Smooth muscle cell (in vitro differentiated cells): ENCODE results near the gene KRTAP2-2. TPM values are rescaled to one million over a fixed set of nuclear protein-coding genes. Genes with fewer than 3 reads are reported as not detected.

Experiments
- DNase-seq: peaks from one replicate; lab custom pipeline; 2025; ENCODE audit not compliant: unreplicated experiment; lab: John Stamatoyannopoulos, UW
- H2AFZ ChIP-seq: fragments of 200-600 bp; sonication (generic); 2 replicates; pipeline ENCODE4 v1.6.0; 2016; ENCODE audit warnings: antibody characterized with exemption, low read depth, mild to moderate bottlenecking
- H3F3A ChIP-seq: fragments of 200-600 bp; sonication (generic); 2 replicates; pipeline ENCODE4 v1.6.0; 2017; ENCODE audit warnings: antibody characterized with exemption, low read depth
- H3K27ac ChIP-seq: fragments of 200-600 bp; sonication (generic); 2 replicates; pipeline ENCODE4 v1.5.1; 2016; ENCODE audit warnings: low read depth, mild to moderate bottlenecking
- H3K27me3 ChIP-seq: fragments of 200-600 bp; sonication (generic); 2 replicates; pipeline ENCODE4 v1.6.1; 2016; ENCODE audit warnings: low read depth, mild to moderate bottlenecking
- H3K36me3 ChIP-seq: fragments of 200-600 bp; sonication (generic); 2 replicates; pipeline ENCODE4 v1.5.1; 2016; ENCODE audit warnings: low read depth
- H3K4me1 ChIP-seq: fragments of 200-600 bp; sonication (generic); 2 replicates; pipeline ENCODE4 v1.5.1; 2016; ENCODE audit warnings: low read depth
- H3K4me2 ChIP-seq: fragments of 200-600 bp; sonication (generic); 2 replicates; pipeline ENCODE4 v1.6.0; 2016; ENCODE audit warnings: mild to moderate bottlenecking
- H3K4me3 ChIP-seq: fragments of 200-600 bp; sonication (generic); 2 replicates; pipeline ENCODE4 v1.5.1; 2016; ENCODE audit warnings: mild to moderate bottlenecking
- H3K79me2 ChIP-seq: fragments of 200-600 bp; sonication (generic); 2 replicates; pipeline ENCODE4 v1.6.0; 2016; ENCODE audit warnings: low read depth, mild to moderate bottlenecking
- H3K9ac ChIP-seq: fragments of 200-600 bp; sonication (generic); 2 replicates; pipeline ENCODE4 v1.6.0; 2016; ENCODE audit warnings: low read depth
- H3K9me3 ChIP-seq: fragments of 200-600 bp; sonication (generic); replicated peaks from 2 replicates; pipeline ENCODE4 v1.5.1; 2016; ENCODE audit warnings: low read depth
- H4K20me1 ChIP-seq: fragments of 200-600 bp; sonication (generic); 2 replicates; pipeline ENCODE4 v1.6.0; 2016; ENCODE audit warnings: low read depth
- WGBS: methylation state at CpG from one replicate; pipeline ENCODE4 v1.1.7; 2016; ENCODE audit warnings: low lambda C conversion rate; 5-methylcytosine and 5-hydroxymethylcytosine counted together
- polyA plus RNA-seq: library from polyadenylated mRNA; unstranded; fragments of >200 nt; fragmentation: Nextera tagmentation; extraction: Ambion mirVana; gene quantifications from 2 replicates; pipeline ENCODE4 v1.2.1, GENCODE V29; 2016
- small RNA-seq: library from RNA; depleted of rRNA; stranded (forward); fragments of <200 nt; gene quantifications from one replicate; pipeline ENCODE3, GENCODE V24; 2014
- total RNA-seq: library from RNA; depleted of rRNA; stranded (reverse); fragments of >200 nt; gene quantifications from 2 replicates; pipeline ENCODE4 v1.2.3, GENCODE V29; 2014
- TF ChIP-seq, protein P1 (sequence below): fragments of 200-600 bp; sonication (generic); IDR thresholded peaks from 2 replicates; pipeline ENCODE4 v1.5.1; 2017; ENCODE audit warnings: borderline replicate concordance, mild to moderate bottlenecking, antibody characterized with exemption; ENCODE audit not compliant: insufficient read depth, poor library complexity, severe bottlenecking

Gene KRTAP2-2
- total and polyA plus RNA-seq, 2 experiments from 2014 or later: not detected

DNA sequence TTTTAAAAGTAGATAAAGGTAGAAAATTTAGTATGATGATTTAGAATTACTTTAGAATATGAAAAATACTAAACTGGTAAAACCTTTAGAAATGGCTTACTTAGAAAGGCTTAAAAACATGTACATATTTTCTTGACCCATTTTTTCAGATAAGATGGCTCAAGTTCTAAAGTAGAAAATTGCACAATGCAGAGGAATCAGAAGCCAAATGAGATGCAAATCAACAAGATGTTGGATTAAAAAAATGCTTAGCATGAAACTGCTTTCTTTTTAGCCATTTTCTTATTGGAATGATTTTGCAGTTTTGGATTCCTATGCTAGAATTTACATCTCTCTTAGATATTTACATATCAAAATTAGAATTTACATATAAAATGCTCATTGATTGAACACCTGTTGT, 44.6 kb downstream of the KRTAP2-2 start:
- no peaks in the 10 kb centered on the region for H3K9me3 ChIP-seq
- no peaks in the 10 kb centered on the region for H4K20me1 ChIP-seq
- peaks cover 5% of the 10 kb centered on the region for H3K4me1 ChIP-seq
- no peaks in the 10 kb centered on the region for H3K36me3 ChIP-seq
- no peak overlapping the region for H3K4me2 ChIP-seq
- TF ChIP-seq, protein P1, sequence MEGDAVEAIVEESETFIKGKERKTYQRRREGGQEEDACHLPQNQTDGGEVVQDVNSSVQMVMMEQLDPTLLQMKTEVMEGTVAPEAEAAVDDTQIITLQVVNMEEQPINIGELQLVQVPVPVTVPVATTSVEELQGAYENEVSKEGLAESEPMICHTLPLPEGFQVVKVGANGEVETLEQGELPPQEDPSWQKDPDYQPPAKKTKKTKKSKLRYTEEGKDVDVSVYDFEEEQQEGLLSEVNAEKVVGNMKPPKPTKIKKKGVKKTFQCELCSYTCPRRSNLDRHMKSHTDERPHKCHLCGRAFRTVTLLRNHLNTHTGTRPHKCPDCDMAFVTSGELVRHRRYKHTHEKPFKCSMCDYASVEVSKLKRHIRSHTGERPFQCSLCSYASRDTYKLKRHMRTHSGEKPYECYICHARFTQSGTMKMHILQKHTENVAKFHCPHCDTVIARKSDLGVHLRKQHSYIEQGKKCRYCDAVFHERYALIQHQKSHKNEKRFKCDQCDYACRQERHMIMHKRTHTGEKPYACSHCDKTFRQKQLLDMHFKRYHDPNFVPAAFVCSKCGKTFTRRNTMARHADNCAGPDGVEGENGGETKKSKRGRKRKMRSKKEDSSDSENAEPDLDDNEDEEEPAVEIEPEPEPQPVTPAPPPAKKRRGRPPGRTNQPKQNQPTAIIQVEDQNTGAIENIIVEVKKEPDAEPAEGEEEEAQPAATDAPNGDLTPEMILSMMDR: no peak
- no peak overlapping the region for H3K9ac ChIP-seq
- DNase-seq: no peak
- H3K79me2 ChIP-seq: no peaks in the 10 kb centered on the region
- no peak overlapping the region for H3K4me3 ChIP-seq
- H3F3A ChIP-seq: no peaks in the 10 kb centered on the region
- H3K27ac ChIP-seq: no peak overlapping the region
- H2AFZ ChIP-seq: no peak overlapping the region
- H3K27me3 ChIP-seq: no peaks in the 10 kb centered on the region

DNA sequence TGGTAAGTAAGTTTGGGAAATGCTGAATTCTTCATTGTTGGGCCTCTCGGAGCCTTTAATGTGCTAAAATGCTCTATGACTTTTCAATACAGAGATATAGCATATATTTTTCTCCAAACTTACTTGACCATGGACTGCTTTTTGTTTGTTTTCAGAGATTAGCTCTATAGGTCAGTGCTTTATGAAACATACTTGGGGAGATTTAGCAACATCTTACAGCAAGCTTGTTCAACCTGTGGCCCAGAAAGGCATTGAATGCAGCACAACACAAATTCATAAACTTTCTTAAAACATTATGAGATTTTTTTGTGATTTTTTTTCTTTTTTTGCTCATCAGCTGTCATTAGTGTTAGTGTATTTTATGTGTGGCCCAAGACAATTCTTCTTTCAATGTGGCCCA, 45.1 kb downstream of the KRTAP2-2 start:
- 84% methylated on average over 1 of the region's 1 CpG for WGBS
- Histone ChIP-seq H3K27me3 (no peaks in the 10 kb centered on the region), H4K20me1 (no peaks in the 10 kb centered on the region), H3K4me3 (no peak overlapping the region), H3K27ac (no peak overlapping the region), H3K4me1 (peaks cover 5% of the 10 kb centered on the region), H3K9me3 (no peaks in the 10 kb centered on the region), H3F3A (no peaks in the 10 kb centered on the region), H2AFZ (no peak overlapping the region), H3K79me2 (no peaks in the 10 kb centered on the region), H3K4me2 (no peak overlapping the region), H3K9ac (no peak overlapping the region), H3K36me3 (no peaks in the 10 kb centered on the region)
- TF ChIP-seq, protein P1: no peak
- DNase-seq: no peak

DNA sequence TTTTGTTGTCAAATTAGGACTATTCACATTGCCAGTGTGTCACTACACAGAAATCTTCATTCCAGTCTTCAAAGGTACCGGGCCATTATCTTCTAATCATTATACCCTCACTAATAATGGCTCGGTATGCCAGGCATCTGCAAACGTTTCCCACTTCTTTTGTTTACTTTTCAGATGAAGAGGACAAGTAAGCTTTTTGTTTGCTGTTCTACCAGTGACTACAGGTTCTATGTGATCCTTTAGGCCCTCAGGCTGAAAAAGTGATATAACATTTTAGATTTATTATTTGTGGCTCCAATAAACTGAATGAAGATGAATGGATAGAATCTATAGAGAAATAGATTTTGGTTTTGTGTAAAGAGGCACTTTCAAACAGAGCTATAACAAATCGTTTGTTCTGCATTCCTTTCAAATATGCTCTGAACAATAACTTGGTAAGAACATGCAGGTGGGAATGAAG, 45.7 kb downstream of the KRTAP2-2 start:
- DNase-seq: no peak
- Histone ChIP-seq H3K9me3 (no peaks in the 10 kb centered on the region), H3K4me3 (no peak overlapping the region), H3K36me3 (no peaks in the 10 kb centered on the region), H3K9ac (no peak overlapping the region), H3K4me1 (peaks cover 5% of the 10 kb centered on the region), H3K27ac (no peak overlapping the region), H4K20me1 (no peaks in the 10 kb centered on the region), H3K27me3 (peaks cover 2% of the 10 kb centered on the region), H3K79me2 (no peaks in the 10 kb centered on the region), H3F3A (no peaks in the 10 kb centered on the region), H3K4me2 (no peak overlapping the region), H2AFZ (no peak overlapping the region)
- 37% methylated on average over 4 of the region's 4 CpGs for WGBS
- TF ChIP-seq, protein P1: no peak

DNA sequence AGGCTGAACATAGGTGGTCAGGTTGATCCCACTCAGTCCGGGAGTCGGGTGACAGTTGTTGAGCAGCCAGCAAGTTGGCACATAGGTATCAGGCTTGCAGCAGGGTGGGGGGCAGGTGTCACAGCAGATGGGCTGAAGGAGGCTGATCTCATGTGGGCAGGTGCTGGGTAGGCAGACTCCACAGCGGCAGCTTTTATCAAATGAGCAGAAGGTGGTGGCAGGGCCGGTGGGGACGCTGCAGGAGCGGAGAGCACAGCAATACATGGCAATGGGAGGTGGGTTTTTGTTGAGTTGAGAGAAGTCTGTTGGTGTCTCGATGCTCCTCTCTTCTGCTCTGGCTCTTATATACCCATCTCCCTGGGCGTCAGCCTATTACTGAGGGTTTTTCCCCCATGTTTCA, 46.2 kb downstream of the KRTAP2-2 start, which contains the start of gene KRTAP3-1:
Gene KRTAP3-1, minus strand, starts transcription at position 318 of the 400 bp plus-strand sequence. Its CDS starts 54 bp downstream, at position 264.
- H3K4me1 ChIP-seq: peaks cover 5% of the 10 kb centered on the region
- H2AFZ ChIP-seq: no peak within 1 kb of the TSS
- DNase-seq: no peak
- no peaks in the 10 kb centered on the region for H3K79me2 ChIP-seq
- H3K9ac ChIP-seq: no peak within 1 kb of the TSS
- no peaks in the 10 kb centered on the region for H3F3A ChIP-seq
- no peaks in the 10 kb centered on the region for H3K9me3 ChIP-seq
- no peaks in the 10 kb centered on the region for H4K20me1 ChIP-seq
- no peaks in the 10 kb centered on the region for H3K36me3 ChIP-seq
- 78% methylated on average over 8 of the region's 8 CpGs for WGBS
- H3K4me3 ChIP-seq: no peak within 1 kb of the TSS
- H3K27ac ChIP-seq: no peak within 1 kb of the TSS
- no peak within 1 kb of the TSS for H3K4me2 ChIP-seq
- TF ChIP-seq, protein P1: no peak
- peaks cover 4% of the 10 kb centered on the region for H3K27me3 ChIP-seq

Small RNAs within 50 kb of the gene (small RNA-seq; reads per million reads assigned to genes)
- not detected for gene KRTAP3-4P

Other genes starting within 250 kb of the KRTAP2-2 start
Only the 30 nearest of the 37 such genes appear.
- gene KRT20, start 170.0 kb downstream of the KRTAP2-2 start, total RNA-seq: not detected in 2 replicates
- not detected in 2 replicates for gene KRT20, start 170.0 kb downstream of the KRTAP2-2 start, polyA plus RNA-seq
- gene KRT23, start 117.6 kb downstream of the KRTAP2-2 start, total RNA-seq: 39.7 and 46.3 TPM in 2 replicates
- 4.5 and 14.4 TPM in 2 replicates for gene KRT23, start 117.6 kb downstream of the KRTAP2-2 start, polyA plus RNA-seq
- not detected in 2 replicates for gene KRT39, start 88.3 kb downstream of the KRTAP2-2 start, total RNA-seq
- not detected in 2 replicates for gene KRT39, start 88.3 kb downstream of the KRTAP2-2 start, polyA plus RNA-seq
- not detected in 2 replicates for gene KRT40, start 70.9 kb downstream of the KRTAP2-2 start, total RNA-seq
- not detected in 2 replicates for gene KRT40, start 70.9 kb downstream of the KRTAP2-2 start, polyA plus RNA-seq
- not detected in 2 replicates for gene KRTAP3-3, start 61.1 kb downstream of the KRTAP2-2 start, total RNA-seq
- gene KRTAP3-3, start 61.1 kb downstream of the KRTAP2-2 start, polyA plus RNA-seq: not detected in 2 replicates
- not detected in 2 replicates for gene KRTAP3-2, start 55.3 kb downstream of the KRTAP2-2 start, total RNA-seq
- gene KRTAP3-2, start 55.3 kb downstream of the KRTAP2-2 start, polyA plus RNA-seq: not detected in 2 replicates
- gene KRTAP3-1, start 46.1 kb downstream of the KRTAP2-2 start, total RNA-seq: 0.49 and 1.5 TPM in 2 replicates
- gene KRTAP3-1, start 46.1 kb downstream of the KRTAP2-2 start, polyA plus RNA-seq: 0.29 and 1.8 TPM in 2 replicates
- gene KRTAP1-5, start 28.0 kb downstream of the KRTAP2-2 start, total RNA-seq: 3.0 TPM in 1 of 2 replicates, not detected in the other
- 1.1 TPM in 1 of 2 replicates, not detected in the other for gene KRTAP1-5, start 28.0 kb downstream of the KRTAP2-2 start, polyA plus RNA-seq
- gene KRTAP1-4, start 25.0 kb downstream of the KRTAP2-2 start, total RNA-seq: not detected in 2 replicates
- gene KRTAP1-4, start 25.0 kb downstream of the KRTAP2-2 start, polyA plus RNA-seq: not detected in 2 replicates
- not detected in 2 replicates for gene KRTAP1-3, start 20.4 kb downstream of the KRTAP2-2 start, total RNA-seq
- gene KRTAP1-3, start 20.4 kb downstream of the KRTAP2-2 start, polyA plus RNA-seq: not detected in 2 replicates
- not detected in 2 replicates for gene KRTAP1-1, start 13.8 kb downstream of the KRTAP2-2 start, total RNA-seq
- not detected in 2 replicates for gene KRTAP1-1, start 13.8 kb downstream of the KRTAP2-2 start, polyA plus RNA-seq
- gene KRTAP2-1, start 7.9 kb downstream of the KRTAP2-2 start, total RNA-seq: not detected in 2 replicates
- gene KRTAP2-1, start 7.9 kb downstream of the KRTAP2-2 start, polyA plus RNA-seq: not detected in 2 replicates
- gene KRTAP2-3, start 4.9 kb upstream of the KRTAP2-2 start, total RNA-seq: 3.5 and 17.3 TPM in 2 replicates
- gene KRTAP2-3, start 4.9 kb upstream of the KRTAP2-2 start, polyA plus RNA-seq: 21.0 and 71.9 TPM in 2 replicates
- gene KRTAP2-4, start 10.6 kb upstream of the KRTAP2-2 start, total RNA-seq: not detected in 2 replicates
- 0.38 TPM in 1 of 2 replicates, not detected in the other for gene KRTAP2-4, start 10.6 kb upstream of the KRTAP2-2 start, polyA plus RNA-seq
- not detected in 2 replicates for gene KRTAP4-7, start 28.9 kb upstream of the KRTAP2-2 start, total RNA-seq
- gene KRTAP4-7, start 28.9 kb upstream of the KRTAP2-2 start, polyA plus RNA-seq: not detected in 2 replicates
- gene KRTAP4-8, start 42.9 kb upstream of the KRTAP2-2 start, total RNA-seq: not detected in 2 replicates
- 0.56 TPM in 1 of 2 replicates, not detected in the other for gene KRTAP4-8, start 42.9 kb upstream of the KRTAP2-2 start, polyA plus RNA-seq
- not detected in 2 replicates for gene KRTAP4-16, start 47.0 kb upstream of the KRTAP2-2 start, total RNA-seq
- not detected in 2 replicates for gene KRTAP4-16, start 47.0 kb upstream of the KRTAP2-2 start, polyA plus RNA-seq
- gene KRTAP4-9, start 50.2 kb upstream of the KRTAP2-2 start, total RNA-seq: 1.7 TPM in 1 of 2 replicates, not detected in the other
- not detected in 2 replicates for gene KRTAP4-9, start 50.2 kb upstream of the KRTAP2-2 start, polyA plus RNA-seq
- gene KRTAP4-11, start 63.1 kb upstream of the KRTAP2-2 start, total RNA-seq: not detected in 2 replicates
- not detected in 2 replicates for gene KRTAP4-11, start 63.1 kb upstream of the KRTAP2-2 start, polyA plus RNA-seq
- gene KRTAP4-12, start 69.0 kb upstream of the KRTAP2-2 start, total RNA-seq: not detected in 2 replicates
- not detected in 2 replicates for gene KRTAP4-12, start 69.0 kb upstream of the KRTAP2-2 start, polyA plus RNA-seq
- not detected in 2 replicates for gene KRTAP4-6, start 85.3 kb upstream of the KRTAP2-2 start, total RNA-seq
- gene KRTAP4-6, start 85.3 kb upstream of the KRTAP2-2 start, polyA plus RNA-seq: not detected in 2 replicates
- gene KRTAP4-5, start 94.6 kb upstream of the KRTAP2-2 start, total RNA-seq: not detected in 2 replicates
- gene KRTAP4-5, start 94.6 kb upstream of the KRTAP2-2 start, polyA plus RNA-seq: not detected in 2 replicates
- gene KRTAP4-4, start 105.5 kb upstream of the KRTAP2-2 start, total RNA-seq: not detected in 2 replicates
- gene KRTAP4-4, start 105.5 kb upstream of the KRTAP2-2 start, polyA plus RNA-seq: not detected in 2 replicates
- not detected in 2 replicates for gene KRTAP4-3, start 113.0 kb upstream of the KRTAP2-2 start, total RNA-seq
- not detected in 2 replicates for gene KRTAP4-3, start 113.0 kb upstream of the KRTAP2-2 start, polyA plus RNA-seq
- not detected in 2 replicates for gene KRTAP4-2, start 123.0 kb upstream of the KRTAP2-2 start, total RNA-seq
- gene KRTAP4-2, start 123.0 kb upstream of the KRTAP2-2 start, polyA plus RNA-seq: not detected in 2 replicates
- gene KRTAP4-1, start 129.7 kb upstream of the KRTAP2-2 start, total RNA-seq: not detected in 2 replicates
- not detected in 2 replicates for gene KRTAP4-1, start 129.7 kb upstream of the KRTAP2-2 start, polyA plus RNA-seq
- not detected in 2 replicates for gene KRTAP9-1, start 134.7 kb upstream of the KRTAP2-2 start, total RNA-seq
- not detected in 2 replicates for gene KRTAP9-1, start 134.7 kb upstream of the KRTAP2-2 start, polyA plus RNA-seq
- gene KRTAP9-2, start 171.4 kb upstream of the KRTAP2-2 start, total RNA-seq: not detected in 2 replicates
- gene KRTAP9-2, start 171.4 kb upstream of the KRTAP2-2 start, polyA plus RNA-seq: not detected in 2 replicates
- not detected in 2 replicates for gene KRTAP9-3, start 177.2 kb upstream of the KRTAP2-2 start, total RNA-seq
- gene KRTAP9-3, start 177.2 kb upstream of the KRTAP2-2 start, polyA plus RNA-seq: not detected in 2 replicates
- not detected in 2 replicates for gene KRTAP9-8, start 182.8 kb upstream of the KRTAP2-2 start, total RNA-seq
- gene KRTAP9-8, start 182.8 kb upstream of the KRTAP2-2 start, polyA plus RNA-seq: not detected in 2 replicates